ENCODE measurements around the gene NFIB. TPM values are rescaled to one million over a fixed set of nuclear protein-coding genes. Genes with fewer than 3 reads are reported as not detected.

NFIB gene
- polyA plus RNA-seq, 3 donors, result 6.1 to 32.3 (median 16.8) TPM

DNA sequence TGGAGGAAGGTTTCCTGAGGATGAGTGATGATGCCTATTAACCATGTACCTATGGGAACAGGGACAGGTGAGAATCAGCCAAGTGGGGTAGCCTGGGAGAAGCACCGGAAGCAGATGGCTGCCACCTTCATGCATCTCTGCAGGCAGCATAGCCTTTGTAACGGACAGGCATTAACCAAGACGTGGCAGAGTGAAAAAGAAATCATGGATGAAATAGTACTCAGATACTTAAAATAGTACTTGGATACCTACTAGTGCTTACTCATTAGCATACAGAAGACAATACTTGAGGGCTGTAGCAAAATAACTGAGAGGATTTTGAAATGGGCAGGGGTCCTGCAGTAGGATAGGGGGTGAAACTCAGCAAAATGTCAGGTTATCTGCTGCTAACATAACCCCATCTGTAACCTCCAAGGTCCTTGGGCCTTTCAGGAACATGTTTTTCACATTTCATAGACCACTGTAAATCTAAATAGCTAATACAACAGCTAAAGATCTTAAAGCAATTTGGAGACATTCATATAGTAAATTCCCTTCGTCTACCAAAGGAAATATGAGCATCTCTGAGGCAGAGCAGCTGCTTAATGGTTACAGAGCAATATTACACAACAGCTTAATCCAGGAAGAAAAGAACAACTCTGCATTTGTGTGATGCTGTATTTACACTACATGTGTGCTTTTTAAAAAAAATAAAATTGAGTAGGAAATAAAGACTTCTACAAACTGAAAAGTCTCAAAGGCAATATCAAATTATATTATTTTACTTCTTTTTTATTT, 154.3 kb downstream of the NFIB start:
- WGBS, 3 donors, result 78 to 89% (median 82%) methylated on average over 4 of the region's 4 CpGs
- no peak overlapping the region for H3K27ac ChIP-seq (ENCODE audit: low read depth, low read length)

GRCh38 chr9:14158916-14159315, 155.0 kb downstream of the NFIB start:
- no peak overlapping the region for H3K27ac ChIP-seq (ENCODE audit: low read depth, low read length)
- 86 to 96% (median 93%) methylated on average over 1 of the region's 1 CpG for WGBS, 3 donors

DNA sequence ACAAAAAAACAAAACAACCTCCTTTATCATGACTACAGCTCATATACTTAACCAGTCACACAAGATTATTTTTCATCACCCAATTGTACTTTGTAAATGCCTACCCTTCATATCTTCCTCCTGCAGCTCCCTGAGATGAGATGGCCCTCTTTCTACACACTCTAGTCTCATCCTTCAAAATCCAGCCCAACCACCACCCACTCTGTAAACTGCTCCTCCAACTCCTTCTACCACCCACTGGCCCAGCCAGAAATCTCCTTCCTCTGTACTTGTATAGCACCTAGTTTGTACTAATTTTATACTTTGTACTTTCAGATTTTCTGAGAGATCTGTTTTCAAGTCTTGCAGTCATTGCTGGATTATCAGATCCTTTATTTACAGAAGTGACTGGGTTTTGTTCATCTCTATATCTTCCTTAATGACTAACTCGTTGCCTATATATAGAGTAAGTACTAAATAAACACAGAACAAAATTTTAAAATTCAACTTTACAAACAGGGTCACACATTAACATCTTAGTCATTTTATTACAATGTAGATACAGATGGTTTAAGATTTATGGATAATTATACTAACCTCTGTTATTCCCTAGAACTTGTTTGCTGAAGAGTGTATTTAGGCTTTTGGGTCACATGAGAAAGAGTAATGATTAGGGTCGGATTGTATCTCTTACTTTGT, 155.7 kb downstream of the NFIB start:
- H3K27ac ChIP-seq (ENCODE audit: low read depth, low read length), result no peak overlapping the region
- 70 to 85% (median 79%) methylated on average over 2 of the region's 2 CpGs for WGBS, 3 donors

GRCh38 chr9:14157191-14157590, 156.8 kb downstream of the NFIB start:
- 96 to 99% (median 98%) methylated on average over 4 of the region's 4 CpGs for WGBS, 3 donors
- H3K27ac ChIP-seq (ENCODE audit: low read depth, low read length), result no peak overlapping the region

- WGBS, 3 donors, result 48 to 83% (median 56%) methylated on average over 6 of the region's 6 CpGs
- H3K27ac ChIP-seq (ENCODE audit: low read depth, low read length), result no peak overlapping the region
Measured at GRCh38 chr9:14156046-14156445, 157.9 kb downstream of the NFIB start.

DNA sequence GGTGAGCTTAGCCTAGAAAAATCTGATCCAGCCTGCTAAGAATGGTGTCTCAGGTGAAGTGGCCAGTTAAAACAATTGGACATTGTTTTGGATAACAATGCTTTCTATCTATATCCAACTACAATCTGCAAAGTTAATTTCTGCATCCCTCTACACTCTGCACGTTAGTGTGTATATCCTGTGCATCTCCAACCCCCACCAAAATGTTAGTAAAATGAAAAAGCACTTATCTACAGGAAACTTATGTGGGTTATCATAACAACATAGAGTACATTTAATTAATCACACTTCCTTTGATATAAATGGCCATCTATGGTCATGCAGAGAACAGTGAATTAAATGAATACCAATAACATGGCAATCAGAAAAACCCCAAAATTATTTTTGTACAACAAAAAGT, 158.7 kb downstream of the NFIB start:
- 32 to 57% (median 42%) methylated on average over 1 of the region's 1 CpG for WGBS, 3 donors
- H3K27ac ChIP-seq (ENCODE audit: low read depth, low read length), result no peak overlapping the region

- H3K27ac ChIP-seq (ENCODE audit: low read depth, low read length), result no peak overlapping the region
- WGBS, 3 donors, result 44 to 79% (median 58%) methylated on average over 3 of the region's 3 CpGs
Measured at GRCh38 chr9:14153310-14153720, 160.6 kb downstream of the NFIB start.

DNA sequence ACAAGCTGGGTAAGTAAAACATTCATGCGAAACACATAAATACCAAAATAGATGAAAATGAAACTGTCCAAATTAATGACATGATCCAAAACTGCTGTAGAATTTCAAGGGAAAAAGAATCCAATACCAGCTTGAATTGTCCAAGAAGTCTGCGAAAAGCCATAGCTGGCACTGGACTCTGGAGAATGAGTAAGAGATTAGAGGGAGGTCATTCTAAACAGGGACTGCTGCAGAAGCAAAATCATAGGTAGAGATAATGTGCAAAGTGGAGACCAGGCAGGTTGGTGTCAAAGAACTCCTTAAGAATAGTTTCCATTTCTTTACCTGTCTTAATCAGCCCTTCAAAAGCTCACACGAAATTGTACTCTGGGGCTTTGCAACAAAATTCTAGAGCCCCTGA, 162.5 kb downstream of the NFIB start:
- WGBS, 3 donors, result 62 to 79% (median 72%) methylated on average over 3 of the region's 3 CpGs
- H3K27ac ChIP-seq (ENCODE audit: low read depth, low read length), result no peak overlapping the region

GRCh38 chr9:14148501-14149103, 165.3 kb downstream of the NFIB start:
- 87 to 91% (median 90%) methylated on average over 3 of the region's 3 CpGs for WGBS, 3 donors
- H3K27ac ChIP-seq (ENCODE audit: low read depth, low read length), result no peak overlapping the region

DNA sequence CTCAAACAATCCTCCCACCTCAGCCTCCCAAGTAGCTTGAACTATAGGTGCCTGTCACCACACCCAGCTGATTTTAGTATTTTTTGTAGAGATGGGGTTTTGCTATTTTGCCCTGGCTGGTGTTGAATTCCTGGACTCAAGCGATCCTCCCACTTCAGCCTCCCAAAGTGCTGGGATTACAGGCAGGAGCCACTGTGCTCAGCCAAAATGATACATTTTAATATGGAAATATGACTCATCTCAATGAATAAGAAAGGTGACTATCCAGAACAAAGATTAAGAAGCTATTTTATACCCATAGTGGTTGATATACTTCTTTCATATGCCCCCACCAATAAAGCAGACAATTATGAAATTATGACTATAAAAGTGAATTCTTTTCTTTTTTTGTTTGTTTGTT, 166.2 kb downstream of the NFIB start:
- 97 to 100% (median 97%) methylated on average over 1 of the region's 1 CpG for WGBS, 3 donors

DNA sequence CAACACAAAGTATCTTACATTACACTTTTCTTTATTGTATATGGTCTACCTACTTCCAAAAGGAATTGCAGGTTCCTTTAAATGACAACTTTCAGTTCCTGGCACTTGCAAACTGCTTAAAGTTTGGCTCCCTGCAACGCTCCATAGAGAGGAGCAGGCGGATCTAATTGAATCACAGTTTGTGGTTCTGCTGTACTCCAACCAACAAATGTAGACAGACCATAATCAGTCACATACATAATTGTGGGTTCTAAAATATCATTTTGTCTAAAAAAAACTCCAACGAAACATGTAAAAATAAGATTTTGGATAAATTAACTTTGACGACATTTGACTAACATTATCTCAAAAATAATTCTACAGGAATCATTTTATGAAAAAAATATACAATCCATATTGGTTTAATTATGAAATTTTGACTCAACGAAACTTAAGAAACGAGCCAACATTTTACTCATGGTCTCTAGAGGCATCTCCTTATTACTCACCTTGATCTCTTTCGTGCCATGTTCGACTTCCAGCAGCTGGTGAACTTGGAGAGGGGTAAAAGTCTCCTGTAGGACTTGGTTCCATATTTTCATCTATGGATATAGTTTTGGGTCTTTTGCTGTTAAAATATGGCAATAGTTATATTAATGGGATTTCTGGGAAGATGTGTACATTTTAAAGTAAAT, 167.6 kb downstream of the NFIB start:
- no peak overlapping the region for H3K27ac ChIP-seq (ENCODE audit: low read depth, low read length)
- WGBS, 3 donors, result 90 to 96% (median 95%) methylated on average over 8 of the region's 8 CpGs

More for the DNA sequence above, 166.2 kb downstream of the NFIB start:
- H3K27ac ChIP-seq (ENCODE audit: low read depth, low read length), result no peak overlapping the region

GRCh38 chr9:14144215-14144614, 169.7 kb downstream of the NFIB start:
- WGBS, 3 donors, result 80 to 92% (median 90%) methylated on average over 3 of the region's 3 CpGs
- H3K27ac ChIP-seq (ENCODE audit: low read depth, low read length), result no peak overlapping the region

- no peak overlapping the region for H3K27ac ChIP-seq (ENCODE audit: low read depth, low read length)
- WGBS, 3 donors, result 58 to 81% (median 75%) methylated on average over 2 of the region's 2 CpGs
Measured at GRCh38 chr9:14141699-14142098, 172.2 kb downstream of the NFIB start.

DNA sequence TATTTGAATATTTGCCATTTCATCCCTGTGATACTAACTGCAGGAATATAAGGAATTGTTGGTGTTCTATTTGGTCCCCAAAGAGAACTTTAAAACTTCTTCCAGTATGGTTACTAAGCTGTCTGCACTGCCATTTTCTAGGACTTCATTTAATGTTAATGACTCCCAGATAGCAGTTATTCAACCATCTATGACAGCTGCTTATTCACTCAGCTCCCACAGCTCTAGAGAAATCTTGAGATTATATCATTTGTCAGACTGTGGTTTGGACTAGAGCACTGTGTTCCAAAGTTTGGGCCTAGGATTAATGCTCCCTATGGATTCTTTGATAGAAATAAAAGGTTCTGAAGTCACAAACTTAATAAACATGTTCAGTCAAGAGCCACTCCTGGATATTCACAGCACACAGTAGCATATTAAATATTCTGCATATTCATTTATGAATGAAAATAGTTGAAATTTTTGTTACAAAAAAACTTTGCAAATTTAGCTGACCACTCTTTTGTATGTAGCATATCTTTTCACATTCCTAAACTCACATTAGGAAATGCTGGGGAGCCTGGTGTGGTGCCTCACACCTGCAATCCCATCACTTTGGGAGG, 173.7 kb downstream of the NFIB start:
- no peak overlapping the region for H3K27ac ChIP-seq (ENCODE audit: low read depth, low read length)

- 79 to 97% (median 85%) methylated on average over 1 of the region's 1 CpG for WGBS, 3 donors
Measured at GRCh38 chr9:14139287-14139686, 174.7 kb downstream of the NFIB start.

GRCh38 chr9:14136646-14137370, 177.1 kb downstream of the NFIB start:
- WGBS, 3 donors, result 87 to 95% (median 90%) methylated on average over 3 of the region's 3 CpGs
- no peak overlapping the region for H3K27ac ChIP-seq (ENCODE audit: low read depth, low read length)

More at GRCh38 chr9:14139287-14139686, 174.7 kb downstream of the NFIB start:
- H3K27ac ChIP-seq (ENCODE audit: low read depth, low read length), result no peak overlapping the region

- 65 to 95% (median 89%) methylated on average over 3 of the region's 3 CpGs for WGBS, 3 donors
- H3K27ac ChIP-seq (ENCODE audit: low read depth, low read length), result no peak overlapping the region
Measured at GRCh38 chr9:14136047-14136635, 177.8 kb downstream of the NFIB start.

DNA sequence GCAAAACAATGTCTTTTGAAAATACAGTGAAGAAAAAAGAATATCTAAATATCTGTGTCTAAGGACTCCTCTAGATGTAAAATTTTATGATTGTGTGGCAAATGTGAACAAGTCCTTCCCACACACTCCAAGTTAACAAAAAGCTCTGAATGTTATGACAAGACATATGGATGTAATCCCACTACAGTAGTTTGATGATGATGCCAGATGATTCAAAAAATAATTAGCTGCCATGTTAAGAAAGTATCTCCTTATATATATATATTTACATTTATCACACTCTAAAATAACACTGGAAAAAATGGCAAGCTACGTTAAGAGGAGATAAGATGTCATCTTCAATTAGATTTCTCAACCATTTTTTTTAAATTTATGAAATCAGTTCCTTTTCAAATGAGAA, 178.5 kb downstream of the NFIB start:
- no peak overlapping the region for H3K27ac ChIP-seq (ENCODE audit: low read depth, low read length)
- WGBS, 3 donors, result 70 to 88% (median 85%) methylated on average over 1 of the region's 1 CpG
